GM20000 (cell line): ENCODE measurements around the gene PPP3R2.
"Not testable (repeated sequence)": the region's sequence is repeated elsewhere in the genome, so short reads cannot be mapped to it uniquely, and the experiment has no call there.

ENCODE experiments used
- DNase-seq: peaks from one replicate; pipeline ENCODE4 v3.0.0; 2012; ENCODE audit warnings: low spot score
- CTCF ChIP-seq: IDR thresholded peaks from 2 replicates; pipeline ENCODE4 v1.5.1; 2012; ENCODE audit warnings: mild to moderate bottlenecking, control low read depth; ENCODE audit errors: extremely low read depth, missing control alignments

Gene PPP3R2

GRCh38 chr9:101561740-101562139 lies 33.0 kb downstream of the PPP3R2 start:
- DNase-seq = no peak
- no peak for TF ChIP-seq CTCF

GRCh38 chr9:101549472-101550098 lies 45.2 kb downstream of the PPP3R2 start:
- not testable (repeated sequence) for DNase-seq

- TF ChIP-seq CTCF = no peak
- no peak for DNase-seq
Measured at GRCh38 chr9:101543098-101543735, 51.6 kb downstream of the PPP3R2 start.
